Neutrophil (primary cell): Measurements from ENCODE around the gene RCAN1.

ENCODE experiments used
- H3K27ac ChIP-seq: fragments of 200-600 bp; sonication (generic); 2 replicates; pipeline ENCODE4 v1.5.1; 2016; ENCODE audit warnings: mild to moderate bottlenecking, moderate library complexity
- H3K27me3 ChIP-seq: fragments of 200-600 bp; sonication (generic); 2 replicates; pipeline ENCODE4 v1.6.0; 2016; ENCODE audit warnings: mild to moderate bottlenecking
- H3K36me3 ChIP-seq: fragments of 200-600 bp; sonication (generic); 2 replicates; pipeline ENCODE4 v1.5.1; 2017
- H3K4me1 ChIP-seq, 2 experiments: fragments of 200-600 bp in 1 of 2; sonication (generic) in 1 of 2; 1 replicate in 1 of 2; 2 replicates in 1 of 2; pipeline versions ENCODE4 v1.5.1 to v1.6.1; 2013 to 2016; ENCODE audit warnings: low read depth in 1 of 2, low read length in 1 of 2, mild to moderate bottlenecking in 1 of 2, moderate library complexity in 1 of 2; ENCODE audit not compliant: control insufficient read depth in 1 of 2, insufficient read depth in 1 of 2
- H3K4me3 ChIP-seq, 2 experiments: fragments of 200-600 bp in 1 of 2; sonication (generic) in 1 of 2; 1 replicate in 1 of 2; 2 replicates in 1 of 2; pipeline ENCODE4 v1.5.1; 2013 to 2016; ENCODE audit warnings: low read depth in 1 of 2, low read length in 1 of 2, mild to moderate bottlenecking in 1 of 2, moderate library complexity in 1 of 2
- H3K9me3 ChIP-seq: fragments of 200-600 bp; sonication (generic); 2 replicates; pipeline ENCODE4 v1.5.1; 2016
- CTCF ChIP-seq: fragments of 200-600 bp; sonication (generic); IDR thresholded peaks from 2 replicates; pipeline ENCODE4 v1.5.1; 2016; ENCODE audit warnings: antibody characterized with exemption

Gene RCAN1

DNA sequence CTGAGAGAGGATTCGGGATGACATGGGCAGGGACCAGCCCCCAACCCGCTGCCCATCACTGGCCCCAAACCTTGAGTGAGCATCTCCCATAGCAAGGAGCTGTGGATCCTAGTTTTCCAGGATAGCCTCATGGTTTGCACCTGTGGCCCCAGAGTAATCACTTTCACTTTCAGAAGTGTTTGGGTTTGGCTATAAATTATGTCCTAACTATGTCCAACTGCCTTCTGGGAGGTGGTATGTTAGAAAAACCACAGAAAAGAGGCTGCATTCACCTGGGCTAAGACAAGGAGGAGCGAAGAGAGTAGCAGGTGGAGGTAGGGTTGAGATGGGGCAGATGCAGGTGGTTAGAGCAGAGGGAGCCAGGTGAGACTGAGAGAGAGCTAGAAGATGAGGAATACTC, 34.5 kb upstream of the RCAN1 start:
- no peak for TF ChIP-seq CTCF
- H3K9me3 ChIP-seq, result no peaks in the 10 kb centered on the region
- H3K27me3 ChIP-seq, result peaks cover 12% of the 10 kb centered on the region
- no peak overlapping the region for H3K27ac ChIP-seq
- H3K36me3 ChIP-seq, result no peaks in the 10 kb centered on the region
- no peaks in the 10 kb centered on the region for H3K4me1 ChIP-seq
- H3K4me3 ChIP-seq, result no peak overlapping the region

- Histone ChIP-seq H3K27me3 (peaks cover 6% of the 10 kb centered on the region), H3K4me1 (no peaks in the 10 kb centered on the region), H3K27ac (no peak overlapping the region), H3K36me3 (no peaks in the 10 kb centered on the region), H3K4me3 (no peak overlapping the region), H3K9me3 (no peaks in the 10 kb centered on the region)
- no peak for TF ChIP-seq CTCF
These were observed 33.9 kb upstream of the RCAN1 start for GRCh38 chr21:34648739-34649297.

DNA sequence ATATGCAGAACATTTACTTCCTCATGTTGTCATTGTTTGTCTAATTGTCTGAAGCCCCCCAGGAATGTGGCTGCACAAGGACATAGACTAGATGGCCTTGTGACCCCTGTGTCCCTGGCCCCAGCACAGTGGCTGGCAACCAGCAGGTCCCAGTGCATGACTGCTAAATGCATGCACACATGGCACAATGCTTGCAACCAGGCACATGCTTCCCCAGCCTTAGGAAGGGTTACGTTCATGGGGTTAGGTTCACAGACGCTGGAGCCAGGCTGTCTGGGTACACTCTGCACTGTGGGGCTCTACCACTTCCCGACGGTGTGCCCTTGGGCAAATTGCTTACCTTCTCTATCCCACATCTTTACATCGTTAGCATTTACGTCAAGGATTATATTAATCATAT, 32.6 kb upstream of the RCAN1 start:
- Histone ChIP-seq H3K4me3 (no peak overlapping the region), H3K27ac (no peak overlapping the region), H3K27me3 (peaks cover 6% of the 10 kb centered on the region), H3K9me3 (no peaks in the 10 kb centered on the region), H3K36me3 (no peaks in the 10 kb centered on the region), H3K4me1 (no peaks in the 10 kb centered on the region)
- TF ChIP-seq CTCF, result no peak

DNA sequence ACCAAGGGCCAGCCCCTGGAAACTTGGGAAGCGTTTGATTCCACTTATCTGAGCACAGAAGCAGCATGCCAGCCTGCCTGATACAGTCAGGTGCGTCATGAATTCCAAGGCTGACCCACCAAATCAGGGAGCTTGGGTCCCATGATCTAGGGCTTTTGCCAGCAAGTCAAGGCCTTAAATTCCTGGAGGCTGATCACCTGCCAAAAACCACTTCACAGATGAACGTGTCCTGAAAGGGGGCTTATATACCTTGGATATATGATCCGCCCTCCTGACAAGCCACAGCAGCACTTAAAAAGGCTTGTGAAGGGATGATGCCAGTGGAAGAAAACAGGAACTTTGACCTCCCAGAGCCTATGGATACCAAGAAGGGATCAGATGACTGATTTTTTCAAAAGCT, 29.9 kb upstream of the RCAN1 start:
- no peaks in the 10 kb centered on the region for H3K9me3 ChIP-seq
- H3K36me3 ChIP-seq, result no peaks in the 10 kb centered on the region
- H3K27ac ChIP-seq, result no peak overlapping the region
- H3K4me1 ChIP-seq, result peaks cover 0 to 8% of the 10 kb centered on the region in 2 experiments
- H3K4me3 ChIP-seq, result no peak overlapping the region
- peaks cover 6% of the 10 kb centered on the region for H3K27me3 ChIP-seq
- TF ChIP-seq CTCF, result no peak

DNA sequence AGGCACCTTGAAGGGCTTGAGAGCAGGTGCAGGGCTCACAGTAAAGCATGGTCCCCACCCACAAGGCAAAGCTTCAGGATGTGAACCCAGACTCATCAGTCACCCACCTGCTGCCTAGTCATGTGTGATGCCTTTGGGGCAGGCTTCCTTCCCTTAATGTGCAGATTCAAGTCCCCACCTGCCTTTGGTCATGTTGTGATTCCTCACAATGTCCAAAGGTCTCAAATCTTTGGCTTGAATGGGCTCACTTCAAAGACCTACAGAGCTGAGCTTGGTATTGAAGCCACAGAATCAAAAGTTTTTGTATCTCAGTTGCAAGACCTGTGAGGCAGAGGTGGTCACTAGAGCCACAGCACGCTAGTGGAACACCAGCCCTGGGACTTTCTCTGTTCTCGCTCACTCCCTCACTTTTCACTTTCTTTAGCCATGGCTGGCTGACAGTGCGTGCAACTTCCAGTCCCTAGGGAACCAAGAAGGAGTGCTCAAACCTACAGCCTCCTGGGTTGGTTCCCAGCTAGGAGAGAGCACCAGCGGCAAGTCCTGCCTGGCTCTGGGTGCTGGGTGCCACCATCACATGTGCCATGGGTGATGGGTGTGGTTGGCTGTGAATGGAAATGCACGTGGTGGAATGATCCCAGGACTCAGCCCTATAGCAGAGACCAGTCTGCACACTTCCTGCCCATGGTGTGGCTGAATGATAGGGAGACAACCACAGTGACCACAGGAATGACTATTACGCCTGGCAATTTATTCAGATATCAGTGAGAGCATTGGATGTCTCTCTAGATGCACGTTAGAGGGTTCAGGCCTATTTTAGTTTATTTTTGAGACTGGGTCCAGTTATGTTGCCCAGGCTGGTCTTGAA, 27.5 kb upstream of the RCAN1 start:
- no peaks in the 10 kb centered on the region for H3K9me3 ChIP-seq
- no peak overlapping the region for H3K4me3 ChIP-seq
- H3K36me3 ChIP-seq, result no peaks in the 10 kb centered on the region
- TF ChIP-seq CTCF, result no peak
- H3K27ac ChIP-seq, result no peak overlapping the region
- no peaks in the 10 kb centered on the region for H3K27me3 ChIP-seq
- peaks cover 0 to 8% of the 10 kb centered on the region in 2 experiments for H3K4me1 ChIP-seq
